IPS-18a (cell line): ENCODE results near the gene EIF2D.
"Not testable (repeated sequence)": the region's sequence is repeated elsewhere in the genome, so short reads cannot be mapped to it uniquely, and the experiment has no call there.

Experiments
- H3K27ac ChIP-seq: one replicate; pipeline ENCODE4 v1.5.1; 2013; ENCODE audit warnings: low read length
- H3K27me3 ChIP-seq: one replicate; pipeline ENCODE4 v1.6.1; 2013; ENCODE audit warnings: mild to moderate bottlenecking, low read length; ENCODE audit not compliant: control insufficient read depth, insufficient read depth
- H3K36me3 ChIP-seq: one replicate; pipeline ENCODE4 v1.6.1; 2013; ENCODE audit warnings: low read depth, low read length; ENCODE audit not compliant: control insufficient read depth
- H3K4me1 ChIP-seq: one replicate; pipeline ENCODE4 v1.6.1; 2013; ENCODE audit warnings: low read depth, low read length; ENCODE audit not compliant: control insufficient read depth
- H3K4me3 ChIP-seq: one replicate; pipeline ENCODE4 v1.5.1; 2013; ENCODE audit warnings: low read length
- H3K9ac ChIP-seq: one replicate; pipeline ENCODE4 v1.6.1; 2013; ENCODE audit warnings: mild to moderate bottlenecking, low read length, moderate library complexity
- H3K9me3 ChIP-seq: one replicate; pipeline ENCODE4 v1.6.1; 2013; ENCODE audit warnings: low read depth, low read length; ENCODE audit not compliant: control insufficient read depth

The EIF2D gene

GRCh38 chr1:206651958-206652890, 40.0 kb upstream of the EIF2D start:
- Histone ChIP-seq H3K27me3 (peaks cover 6% of the 10 kb centered on the region), H3K9ac (no peak overlapping the region), H3K27ac (no peak overlapping the region), H3K9me3 (no peaks in the 10 kb centered on the region), H3K4me3 (no peak overlapping the region), H3K36me3 (peaks cover 2% of the 10 kb centered on the region), H3K4me1 (no peaks in the 10 kb centered on the region)

GRCh38 chr1:206651014-206651413, 38.7 kb upstream of the EIF2D start:
- no peaks in the 10 kb centered on the region for H3K4me1 ChIP-seq
- H3K9ac ChIP-seq = no peak overlapping the region
- no peak overlapping the region for H3K4me3 ChIP-seq
- no peaks in the 10 kb centered on the region for H3K9me3 ChIP-seq
- H3K27me3 ChIP-seq = no peaks in the 10 kb centered on the region
- peaks cover 2% of the 10 kb centered on the region for H3K36me3 ChIP-seq
- H3K27ac ChIP-seq = no peak overlapping the region

GRCh38 chr1:206649261-206649921, 37.1 kb upstream of the EIF2D start:
- H3K36me3 ChIP-seq = peaks cover 2% of the 10 kb centered on the region
- H3K4me1 ChIP-seq = no peaks in the 10 kb centered on the region
- H3K9me3 ChIP-seq = no peaks in the 10 kb centered on the region
- no peak overlapping the region for H3K4me3 ChIP-seq
- no peak overlapping the region for H3K9ac ChIP-seq
- H3K27ac ChIP-seq = no peak overlapping the region
- H3K27me3 ChIP-seq = no peaks in the 10 kb centered on the region

GRCh38 chr1:206647224-206647623, 35.0 kb upstream of the EIF2D start:
- no peak overlapping the region for H3K27ac ChIP-seq

GRCh38 chr1:206646504-206646903, 34.2 kb upstream of the EIF2D start:
- Histone ChIP-seq H3K27me3 (no peaks in the 10 kb centered on the region), H3K9ac (no peak overlapping the region), H3K4me1 (no peaks in the 10 kb centered on the region), H3K4me3 (no peak overlapping the region), H3K36me3 (peaks cover 2% of the 10 kb centered on the region), H3K9me3 (no peaks in the 10 kb centered on the region), H3K27ac (no peak overlapping the region)

More at GRCh38 chr1:206647224-206647623, 35.0 kb upstream of the EIF2D start:
- Histone ChIP-seq H3K36me3 (peaks cover 2% of the 10 kb centered on the region), H3K9ac (no peak overlapping the region), H3K27me3 (no peaks in the 10 kb centered on the region), H3K4me3 (no peak overlapping the region), H3K4me1 (no peaks in the 10 kb centered on the region), H3K9me3 (no peaks in the 10 kb centered on the region)

- no peak overlapping the region for H3K9ac ChIP-seq
- H3K27me3 ChIP-seq = no peaks in the 10 kb centered on the region
- H3K4me3 ChIP-seq = no peak overlapping the region
- no peak overlapping the region for H3K27ac ChIP-seq
- no peaks in the 10 kb centered on the region for H3K9me3 ChIP-seq
- peaks cover 2% of the 10 kb centered on the region for H3K36me3 ChIP-seq
- no peaks in the 10 kb centered on the region for H3K4me1 ChIP-seq
Observed at GRCh38 chr1:206643118-206643698, 30.9 kb upstream of the EIF2D start.

GRCh38 chr1:206642074-206642473, 29.8 kb upstream of the EIF2D start:
- not testable (repeated sequence) for H3K4me3 ChIP-seq, H3K9me3 ChIP-seq, H3K36me3 ChIP-seq, H3K27me3 ChIP-seq, H3K9ac ChIP-seq, H3K27ac ChIP-seq, H3K4me1 ChIP-seq

- Histone ChIP-seq H3K36me3 (no peaks in the 10 kb centered on the region), H3K4me3 (no peak overlapping the region), H3K27ac (no peak overlapping the region), H3K4me1 (peaks cover 24% of the 10 kb centered on the region), H3K27me3 (peaks cover 15% of the 10 kb centered on the region), H3K9me3 (no peaks in the 10 kb centered on the region), H3K9ac (no peak overlapping the region)
Observed at GRCh38 chr1:206637605-206638004, 25.3 kb upstream of the EIF2D start.

GRCh38 chr1:206636671-206637070, 24.4 kb upstream of the EIF2D start:
- peak overlapping the region; percentile 82 for H3K4me3 ChIP-seq
- H3K36me3 ChIP-seq = no peaks in the 10 kb centered on the region
- H3K9ac ChIP-seq = no peak overlapping the region
- H3K4me1 ChIP-seq = peaks cover 24% of the 10 kb centered on the region
- peaks cover 21% of the 10 kb centered on the region for H3K27me3 ChIP-seq
- no peak overlapping the region for H3K27ac ChIP-seq
- no peaks in the 10 kb centered on the region for H3K9me3 ChIP-seq

- Histone ChIP-seq H3K27ac (no peak overlapping the region), H3K4me1 (peaks cover 24% of the 10 kb centered on the region), H3K36me3 (no peaks in the 10 kb centered on the region), H3K27me3 (peaks cover 21% of the 10 kb centered on the region), H3K9ac (peak overlapping the region; percentile 67), H3K4me3 (peak overlapping the region; percentile 82), H3K9me3 (no peaks in the 10 kb centered on the region)
Observed at GRCh38 chr1:206635978-206636345, 23.7 kb upstream of the EIF2D start.

- H3K27me3 ChIP-seq = peaks cover 21% of the 10 kb centered on the region
- peak within 1 kb of the TSS; percentile 82 for H3K4me3 ChIP-seq
- H3K9ac ChIP-seq = peak within 1 kb of the TSS; percentile 67
- H3K9me3 ChIP-seq = no peaks in the 10 kb centered on the region
- H3K27ac ChIP-seq = no peak within 1 kb of the TSS
- H3K4me1 ChIP-seq = peaks cover 24% of the 10 kb centered on the region
- H3K36me3 ChIP-seq = no peaks in the 10 kb centered on the region
Observed at GRCh38 chr1:206635080-206635977, 23.1 kb upstream of the EIF2D start, which contains the start of gene DYRK3. Gene DYRK3, plus strand, starts transcription at chr1:206635536. Its CDS starts 168 bp downstream, at chr1:206635704.
